OCI-LY7 (cell line): ENCODE results near the gene CFHR3. TPM values are rescaled to one million over a fixed set of nuclear protein-coding genes. Genes with fewer than 3 reads are reported as not detected.
"Not testable (repeated sequence)": the region's sequence is repeated elsewhere in the genome, so short reads cannot be mapped to it uniquely, and the experiment has no call there.

ENCODE experiments used
- BruUV-seq: library from RNA; stranded (reverse); fragments of 400-500 nt; replicated peaks from 2 replicates; lab custom pipeline; 2021; lab: Mats Ljungman, UMichigan
- CTCF ChIA-PET: fragments of 300-600 bp; sonication (Branson Sonifier 250); formaldehyde crosslinking; loops from one replicate; lab custom pipeline; 2022; ENCODE audit warnings: antibody characterized with exemption; ENCODE audit not compliant: unreplicated experiment; lab: Charles Lee
- POLR2A ChIA-PET: fragments of 300-600 bp; sonication (Branson Sonifier 250); formaldehyde crosslinking; loops from one replicate; lab custom pipeline; 2022; ENCODE audit warnings: antibody characterized with exemption; lab: Charles Lee
- DNase-seq: peaks from one replicate; pipeline ENCODE4 v3.0.0-alpha.2; 2015; ENCODE audit warnings: low spot score
- H2AFZ ChIP-seq: fragments of 200-600 bp; sonication (generic), shearing (Covaris generic); 2 replicates; pipeline ENCODE4 v1.6.1; 2014; ENCODE audit warnings: mild to moderate bottlenecking, antibody characterized with exemption, low read length, moderate library complexity
- H3K27ac ChIP-seq: fragments of 200-600 bp; sonication (generic); 2 replicates; pipeline ENCODE4 v1.5.1; 2014; ENCODE audit warnings: mixed run types, low read depth, mild to moderate bottlenecking, moderate library complexity, low read length, inconsistent platforms; ENCODE audit not compliant: poor library complexity, severe bottlenecking
- H3K36me3 ChIP-seq: fragments of 200-600 bp; sonication (generic); 2 replicates; pipeline ENCODE4 v1.6.1; 2014; ENCODE audit warnings: mild to moderate bottlenecking, antibody characterized with exemption, low read length, moderate library complexity, mixed read lengths; ENCODE audit not compliant: insufficient read depth
- H3K4me1 ChIP-seq: fragments of 200-600 bp; sonication (generic); 2 replicates; pipeline ENCODE4 v1.5.1; 2014; ENCODE audit warnings: mild to moderate bottlenecking, low read length; ENCODE audit not compliant: insufficient read depth, poor library complexity, severe bottlenecking
- H3K4me2 ChIP-seq: fragments of 200-600 bp; sonication (generic); 2 replicates; pipeline ENCODE4 v1.6.1; 2014; ENCODE audit warnings: mild to moderate bottlenecking, low read length
- H3K4me3 ChIP-seq: fragments of 200-600 bp; sonication (generic); 2 replicates; pipeline ENCODE4 v1.5.1; 2014; ENCODE audit warnings: mild to moderate bottlenecking, low read depth, low read length; ENCODE audit not compliant: poor library complexity, severe bottlenecking
- H3K79me2 ChIP-seq: fragments of 200-600 bp; sonication (generic); 2 replicates; pipeline ENCODE4 v1.6.1; 2016; ENCODE audit warnings: low read depth, mild to moderate bottlenecking, low read length, moderate library complexity, mixed read lengths; ENCODE audit not compliant: insufficient read depth
- H3K9me2 ChIP-seq: fragments of 200-600 bp; sonication (generic); 2 replicates; pipeline ENCODE4 v1.6.1; 2016; ENCODE audit warnings: mild to moderate bottlenecking, low read length, mixed read lengths; ENCODE audit not compliant: insufficient read depth
- H3K9me3 ChIP-seq: fragments of 200-600 bp; sonication (generic); 2 replicates; pipeline ENCODE4 v1.6.1; 2014; ENCODE audit warnings: mild to moderate bottlenecking, mixed run types, low read length, mixed read lengths
- H4K20me1 ChIP-seq: fragments of 200-600 bp; sonication (generic); 2 replicates; pipeline ENCODE4 v1.6.1; 2014; ENCODE audit warnings: mild to moderate bottlenecking, antibody characterized with exemption, low read length, moderate library complexity, mixed read lengths; ENCODE audit not compliant: insufficient read depth
- intact Hi-C: fragments of 100-400 bp; cut with micrococcal nuclease; formaldehyde crosslinking; loops from one replicate; pipeline ENCODE4 v1.10.0; 2022; ENCODE audit not compliant: unreplicated experiment
- total RNA-seq, 2 experiments: library from RNA; depleted of rRNA in 1 of 2; stranded (reverse); fragments of >200 nt in 1 of 2; shearing (Covaris generic) in 1 of 2; gene quantifications; 2 replicates each; pipeline ENCODE4 v1.2.3, GENCODE V29; 2014 to 2022
- TF ChIP-seq, protein P1 (sequence below): fragments of 200-600 bp; sonication (generic); conservative IDR thresholded peaks from 2 replicates; pipeline ENCODE4 v1.5.1; 2014; ENCODE audit warnings: mild to moderate bottlenecking, antibody characterized with exemption, low read length, moderate library complexity, mixed read lengths

Gene CFHR3
- total RNA-seq, 2 experiments from 2014 or later, result not detected

DNA sequence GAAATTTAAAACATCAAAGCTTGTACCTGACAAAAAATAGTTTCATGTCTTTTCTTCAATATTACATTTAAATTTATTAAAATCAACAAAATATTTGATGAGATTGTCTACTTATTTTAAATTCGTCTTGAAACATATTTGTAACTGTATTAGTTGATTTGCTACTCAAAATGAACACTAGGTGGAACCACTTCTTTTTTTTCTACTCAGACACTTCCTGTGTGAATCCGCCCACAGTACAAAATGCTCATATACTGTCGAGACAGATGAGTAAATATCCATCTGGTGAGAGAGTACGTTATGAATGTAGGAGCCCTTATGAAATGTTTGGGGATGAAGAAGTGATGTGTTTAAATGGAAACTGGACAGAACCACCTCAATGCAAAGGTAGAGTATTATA, 53.2 kb downstream of the CFHR3 start:
- H3K36me3 ChIP-seq, H3K79me2 ChIP-seq, H2AFZ ChIP-seq, H3K9me3 ChIP-seq, H3K9me2 ChIP-seq, CTCF ChIA-PET, H3K4me3 ChIP-seq, H3K27ac ChIP-seq, POLR2A ChIA-PET, H3K4me2 ChIP-seq, BruUV-seq, H3K4me1 ChIP-seq, H4K20me1 ChIP-seq: not testable (repeated sequence)
- peak; percentile 51 for DNase-seq
- TF ChIP-seq, protein P1, sequence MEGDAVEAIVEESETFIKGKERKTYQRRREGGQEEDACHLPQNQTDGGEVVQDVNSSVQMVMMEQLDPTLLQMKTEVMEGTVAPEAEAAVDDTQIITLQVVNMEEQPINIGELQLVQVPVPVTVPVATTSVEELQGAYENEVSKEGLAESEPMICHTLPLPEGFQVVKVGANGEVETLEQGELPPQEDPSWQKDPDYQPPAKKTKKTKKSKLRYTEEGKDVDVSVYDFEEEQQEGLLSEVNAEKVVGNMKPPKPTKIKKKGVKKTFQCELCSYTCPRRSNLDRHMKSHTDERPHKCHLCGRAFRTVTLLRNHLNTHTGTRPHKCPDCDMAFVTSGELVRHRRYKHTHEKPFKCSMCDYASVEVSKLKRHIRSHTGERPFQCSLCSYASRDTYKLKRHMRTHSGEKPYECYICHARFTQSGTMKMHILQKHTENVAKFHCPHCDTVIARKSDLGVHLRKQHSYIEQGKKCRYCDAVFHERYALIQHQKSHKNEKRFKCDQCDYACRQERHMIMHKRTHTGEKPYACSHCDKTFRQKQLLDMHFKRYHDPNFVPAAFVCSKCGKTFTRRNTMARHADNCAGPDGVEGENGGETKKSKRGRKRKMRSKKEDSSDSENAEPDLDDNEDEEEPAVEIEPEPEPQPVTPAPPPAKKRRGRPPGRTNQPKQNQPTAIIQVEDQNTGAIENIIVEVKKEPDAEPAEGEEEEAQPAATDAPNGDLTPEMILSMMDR, result peak; percentile 68
- intact Hi-C loops, result loop anchor here (2.0 kb wide), 1 partner anchor 529 kb away; no protein-coding TSS in a partner anchor

Other genes with a start within 250 kb of the CFHR3 start
- not detected in 2 replicates for gene KCNT2, start 166.4 kb upstream of the CFHR3 start, total RNA-seq (2014; rRNA removed; shearing (Covaris generic))
- not detected in 2 replicates for gene KCNT2, start 166.4 kb upstream of the CFHR3 start, total RNA-seq (2022)
- not detected in 2 replicates for gene CFH, start 122.8 kb upstream of the CFHR3 start, total RNA-seq (2014; rRNA removed; shearing (Covaris generic))
- gene CFH, start 122.8 kb upstream of the CFHR3 start, total RNA-seq (2022), result not detected in 2 replicates
- not detected in 2 replicates for gene CFHR1, start 44.9 kb downstream of the CFHR3 start, total RNA-seq (2014; rRNA removed; shearing (Covaris generic))
- not detected in 2 replicates for gene CFHR1, start 44.9 kb downstream of the CFHR3 start, total RNA-seq (2022)
- gene CFHR4, start 113.2 kb downstream of the CFHR3 start, total RNA-seq (2014; rRNA removed; shearing (Covaris generic)), result not detected in 2 replicates
- not detected in 2 replicates for gene CFHR4, start 113.2 kb downstream of the CFHR3 start, total RNA-seq (2022)
- not detected in 2 replicates for gene CFHR2, start 168.9 kb downstream of the CFHR3 start, total RNA-seq (2014; rRNA removed; shearing (Covaris generic))
- not detected in 2 replicates for gene CFHR2, start 168.9 kb downstream of the CFHR3 start, total RNA-seq (2022)
- gene CFHR5, start 202.7 kb downstream of the CFHR3 start, total RNA-seq (2014; rRNA removed; shearing (Covaris generic)), result not detected in 2 replicates
- not detected in 2 replicates for gene CFHR5, start 202.7 kb downstream of the CFHR3 start, total RNA-seq (2022)